ENCODE results near the gene SIRT4. TPM values are rescaled to one million over a fixed set of nuclear protein-coding genes. Genes with fewer than 3 reads are reported as not detected.
A peak's percentile ranks its signal among the peaks of the same experiment; 100 is the strongest.

The SIRT4 gene
- total and polyA plus RNA-seq, 10 of the 15 experiments (the other 5 are each of a cell fraction or from before 2014, with no cell fraction given): 0.19 to 0.98 (median 0.44) TPM

- ATAC-seq: peak; percentile 100
- Histone ChIP-seq H3K27ac (ENCODE audit: control insufficient read depth, insufficient read depth) (peak overlapping the region; percentile 80), H3K9ac (ENCODE audit: control insufficient read depth, insufficient read depth, low read length) (peak overlapping the region; percentile 83), H3K79me2 (ENCODE audit: control insufficient read depth, insufficient read depth, low read length) (no peaks in the 10 kb centered on the region), H3K36me3 (ENCODE audit: control insufficient read depth in 2 of 2, insufficient read depth in 2 of 2, low read length in 1 of 2) (no peaks in the 10 kb centered on the region), H3K9me3 (replicated peaks; ENCODE audit: control insufficient read depth, insufficient read depth, low read length) (no peaks in the 10 kb centered on the region), H3K4me2 (ENCODE audit: control insufficient read depth, insufficient read depth) (peak overlapping the region; percentile 95), H3K4me1 (ENCODE audit: control insufficient read depth, insufficient read depth, low read length) (no peaks in the 10 kb centered on the region), H3K4me3 (peak overlapping the region; percentile 73), H3K27me3 (replicated peaks in 1 of 2; ENCODE audit: control insufficient read depth in 2 of 2, insufficient read depth in 2 of 2, low read length in 1 of 2) (no peaks in the 10 kb centered on the region), H4K20me1 (ENCODE audit: control insufficient read depth, insufficient read depth) (no peaks in the 10 kb centered on the region), H2AFZ (ENCODE audit: control insufficient read depth, low read depth, low read length) (peak overlapping the region; percentile 96)
- in situ Hi-C loops (cut with MboI): no loop called here
- BruUV-seq (replicated peaks): no TSS peak
- RAD21 ChIA-PET (ENCODE audit: unreplicated experiment): interaction anchor here (1.0 to 1.9 kb wide), 4 partner anchors 15 to 200 kb away, joined by 3 to 11 read pairs (median 4); partner anchors contain the start of gene SIRT4
- intact Hi-C loops (cut with micrococcal nuclease; ENCODE audit: unreplicated experiment): no loop called here
- POLR2A ChIA-PET: interaction anchor here (0.6 to 1.2 kb wide), 5 partner anchors 14 to 531 kb away, joined by 3 to 4 read pairs (median 3); partner anchors contain the start of gene SIRT4
- peak; percentile 97 for DNase-seq (ENCODE audit: low read depth, low spot score)
- CTCF ChIA-PET: interaction anchor here (0.8 to 7.7 kb wide), 8 partner anchors 9 to 266 kb away, joined by 3 to 80 read pairs (median 4); partner anchors contain the start of genes PLA2G1B and SIRT4
- SMC1A ChIA-PET (ENCODE audit: uncharacterized antibody, unreplicated experiment): interaction anchor here (0.6 to 1.6 kb wide), 4 partner anchors 15 to 1033 kb away, joined by 3 to 5 read pairs (median 4); partner anchors contain the start of genes RNU4-1 and SIRT4
- 4% methylated on average over 42 of the region's 42 CpGs for WGBS (ENCODE audit: insufficient coverage, insufficient replicate concordance, low lambda C conversion rate, missing lambda C conversion rate)
- FAIRE-seq: peak; percentile 100
- no peak for TF ChIP-seq NR2C1 (IDR thresholded peaks at IDR 0.05)
- TF ChIP-seq IRF5 (IDR thresholded peaks at IDR 0.05; ENCODE audit: borderline replicate concordance): no peak
- TF ChIP-seq PAX8 (IDR thresholded peaks at IDR 0.05): no peak
- TF ChIP-seq ZNF384 (IDR thresholded peaks at IDR 0.05; ENCODE audit: borderline replicate concordance, low read depth, low read length): no peak
- peak; percentile 37 to 92; a peak in 2 of 4 replicates for TF ChIP-seq BHLHE40 (IDR thresholded peaks at IDR 0.05; ENCODE audit: borderline replicate concordance in 1 of 2, low read depth in 2 of 2, low read length in 1 of 2)
- TF ChIP-seq USF1 (IDR thresholded peaks at IDR 0.05; ENCODE audit: borderline replicate concordance, extremely low read length, insufficient read depth, low read depth, low read length): peak; percentile 96
- no peak; the same call in 1 of the 2 replicates for TF ChIP-seq TBL1XR1 (IDR thresholded peaks at IDR 0.05; ENCODE audit: low read depth, low read length)
- no peak for TF ChIP-seq PML (IDR thresholded peaks at IDR 0.05; ENCODE audit: low read length)
- TF ChIP-seq SP1 (IDR thresholded peaks at IDR 0.05; ENCODE audit: low read depth, low read length): peak; percentile 77
- TF ChIP-seq BACH1 (IDR thresholded peaks at IDR 0.05; ENCODE audit: borderline replicate concordance): peak; percentile 37; the same call in 1 of the 2 replicates
- no peak for TF ChIP-seq REST (IDR thresholded peaks at IDR 0.05; ENCODE audit: low read depth, low read length)
- no peak for TF ChIP-seq RCOR1 (conservative IDR thresholded peaks at IDR 0.05; ENCODE audit: low read depth, low read length)
- no peak for TF ChIP-seq ZBED1 (IDR thresholded peaks at IDR 0.05; ENCODE audit: borderline replicate concordance)
- peak; percentile 89 for TF ChIP-seq NFYB (IDR thresholded peaks at IDR 0.05; ENCODE audit: insufficient read depth, low read depth, low read length)
- TF ChIP-seq HDAC2 (IDR thresholded peaks at IDR 0.05): no peak
- TF ChIP-seq CHD4 (IDR thresholded peaks at IDR 0.05): no peak
- TF ChIP-seq CREM (IDR thresholded peaks at IDR 0.05; ENCODE audit: low read depth): no peak; the same call in 1 of the 2 replicates
- peak; percentile 82 for TF ChIP-seq MXI1 (IDR thresholded peaks at IDR 0.05; ENCODE audit: low read depth, low read length)
Measured at GRCh38 chr12:120317224-120318105, 15.3 kb downstream of the SIRT4 start.

Data from GM12878 (cell line).